ENCODE data around the gene MAGOH. TPM values are rescaled to one million over a fixed set of nuclear protein-coding genes. Genes with fewer than 3 reads are reported as not detected.
"Not testable (repeated sequence)": the region's sequence is repeated elsewhere in the genome, so short reads cannot be mapped to it uniquely, and the experiment has no call there.

The MAGOH gene
- total RNA-seq (ENCODE audit: insufficient read depth, low replicate concordance): 57.5 TPM

GRCh38 chr1:53238197-53239155 is at the start of gene MAGOH:
Gene MAGOH (minus strand): TSS chr1:53238518. CDS start chr1:53238448, 70 bp downstream.
- peak; percentile 96 for DNase-seq (ENCODE audit: low spot score)

DNA sequence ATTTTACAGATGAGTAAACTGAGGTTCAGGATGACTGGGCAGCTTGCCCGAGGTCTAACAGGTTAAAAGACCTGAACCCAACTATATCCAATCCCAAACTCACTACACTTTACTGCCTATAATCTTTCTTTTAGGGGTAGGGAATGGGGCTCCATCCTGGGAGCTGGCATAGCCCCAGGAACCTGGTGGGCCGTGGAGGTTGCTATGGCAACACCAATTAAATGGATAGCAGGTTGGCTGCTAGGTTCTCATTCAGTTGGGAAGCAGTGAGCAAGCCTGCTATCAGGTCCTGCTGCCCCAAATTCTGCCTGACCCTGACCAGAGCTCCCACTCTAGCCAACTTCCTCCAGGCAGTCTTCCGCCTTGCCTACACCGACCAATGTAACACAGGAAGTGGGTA is 48.6 kb upstream of the MAGOH start:
- no peak for DNase-seq (ENCODE audit: low spot score)

DNA sequence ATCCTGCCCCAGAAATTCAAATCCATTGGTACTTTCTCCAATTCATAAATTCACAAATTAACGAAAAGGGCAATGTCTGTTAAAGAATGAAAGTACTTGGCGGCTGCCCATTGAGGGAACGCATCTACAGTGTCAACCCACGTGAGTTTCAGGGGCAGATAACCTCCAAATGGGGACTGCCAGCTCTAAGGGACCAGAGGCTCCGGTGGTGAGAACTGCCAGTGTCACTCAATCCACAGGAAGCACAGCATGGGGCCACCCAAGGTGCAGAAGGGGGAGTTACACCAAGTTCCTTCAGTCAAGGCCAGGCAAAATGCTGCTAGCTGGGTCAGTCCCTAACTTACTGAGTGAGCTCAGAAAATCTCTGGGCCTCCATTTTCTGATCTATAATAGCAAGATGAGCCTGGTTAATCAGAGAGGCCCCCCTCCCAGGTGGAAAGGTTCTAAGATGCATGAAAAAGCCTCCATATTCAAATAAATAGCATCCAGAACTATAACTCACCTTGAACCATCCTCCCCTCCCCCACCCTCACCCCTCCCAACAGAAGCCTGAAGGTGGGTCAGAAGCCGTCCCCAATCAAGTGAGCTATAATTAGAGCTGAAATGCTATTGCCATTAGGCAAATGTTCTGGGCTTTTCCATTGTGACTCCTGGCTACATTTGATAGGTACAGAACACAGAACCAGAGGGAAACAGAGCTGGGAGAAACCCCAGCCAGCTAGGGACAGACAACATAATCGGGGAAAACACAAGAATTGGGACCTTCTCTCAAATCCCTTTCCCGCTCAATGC is 47.8 kb upstream of the MAGOH start:
- no peak for DNase-seq (ENCODE audit: low spot score)

GRCh38 chr1:53285546-53285945 is 47.2 kb upstream of the MAGOH start:
- DNase-seq (ENCODE audit: low spot score): no peak

DNA sequence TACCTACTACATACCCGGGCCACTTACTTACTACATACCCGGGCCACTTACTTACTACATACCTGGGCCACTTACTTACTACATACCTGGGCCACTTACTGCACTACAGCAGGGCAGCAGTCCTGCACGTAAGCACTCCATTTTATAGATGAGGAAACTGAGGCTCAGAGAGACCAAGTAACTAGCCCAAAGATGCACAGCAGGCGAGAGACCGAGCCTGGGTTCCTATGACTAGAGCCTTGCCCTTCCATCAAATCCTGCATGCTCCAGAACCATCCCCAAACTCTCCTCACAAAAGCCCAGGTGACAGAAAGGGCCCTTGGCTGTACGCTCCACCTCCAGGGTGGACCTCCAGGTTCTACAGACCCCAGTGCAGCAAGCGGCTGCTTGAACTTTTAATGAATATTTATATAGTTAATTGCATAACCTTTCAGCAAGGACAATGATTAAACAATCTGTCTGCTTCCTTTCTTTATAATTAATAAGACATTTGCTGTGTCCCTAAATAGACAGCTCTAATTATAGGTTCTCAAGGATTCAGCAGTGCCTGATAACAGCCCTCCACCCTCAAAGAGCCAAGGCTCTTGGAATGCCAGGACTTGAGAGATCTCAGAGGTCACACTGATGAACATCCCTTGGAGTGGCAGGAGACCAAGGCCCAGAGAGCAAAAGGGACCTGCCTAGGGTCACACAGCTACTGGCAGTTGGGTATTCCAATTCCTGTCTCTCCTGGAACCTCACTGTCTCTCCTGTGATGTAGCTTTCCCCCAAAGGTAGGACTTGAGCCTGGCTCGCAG is 46.1 kb upstream of the MAGOH start:
- no peak for DNase-seq (ENCODE audit: low spot score)

GRCh38 chr1:53283156-53283555 is 44.8 kb upstream of the MAGOH start:
- not testable (repeated sequence) for DNase-seq (ENCODE audit: low spot score)

DNA sequence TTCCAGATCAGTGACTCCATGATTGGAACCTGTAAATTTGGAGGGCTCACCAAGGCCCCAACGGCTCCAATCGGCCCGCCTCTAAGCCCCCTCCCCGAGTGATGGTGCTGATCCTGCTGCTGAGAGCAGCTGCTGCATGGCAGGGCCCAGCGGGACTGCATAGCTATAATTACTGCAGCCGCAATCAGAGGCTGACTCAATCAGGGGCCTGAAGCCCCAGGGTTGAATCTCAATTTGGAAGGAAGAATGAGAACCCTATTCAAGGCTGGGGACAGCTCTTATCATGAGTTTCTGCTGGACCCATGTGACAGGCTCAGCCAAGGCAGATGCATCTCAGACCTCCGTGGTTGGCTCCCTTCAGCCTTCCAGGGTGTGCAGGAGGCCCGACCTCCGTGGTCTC is 42.8 kb upstream of the MAGOH start:
- DNase-seq (ENCODE audit: low spot score): no peak

DNA sequence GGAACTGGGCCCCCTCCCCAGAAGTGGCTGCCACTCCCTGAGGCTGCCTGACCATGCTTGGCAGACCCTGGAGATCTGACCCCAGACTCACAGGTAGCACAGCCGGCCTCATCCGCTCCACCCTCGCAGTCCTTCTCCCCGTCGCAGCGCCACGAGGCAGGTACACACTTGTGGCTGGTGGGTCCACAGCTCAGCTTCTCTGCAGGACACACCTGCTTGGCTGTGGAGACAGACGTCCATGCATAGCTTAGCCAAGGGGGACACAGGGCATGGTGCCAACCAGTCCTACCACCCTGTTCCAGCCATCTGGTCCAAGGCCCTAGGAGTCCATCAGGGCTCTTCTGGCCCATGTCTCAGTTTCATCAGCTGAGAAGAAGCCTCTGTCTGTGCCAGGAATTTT is 42.2 kb upstream of the MAGOH start:
- DNase-seq (ENCODE audit: low spot score): no peak

GRCh38 chr1:53279296-53280200 is 41.2 kb upstream of the MAGOH start:
- no peak for DNase-seq (ENCODE audit: low spot score)

DNA sequence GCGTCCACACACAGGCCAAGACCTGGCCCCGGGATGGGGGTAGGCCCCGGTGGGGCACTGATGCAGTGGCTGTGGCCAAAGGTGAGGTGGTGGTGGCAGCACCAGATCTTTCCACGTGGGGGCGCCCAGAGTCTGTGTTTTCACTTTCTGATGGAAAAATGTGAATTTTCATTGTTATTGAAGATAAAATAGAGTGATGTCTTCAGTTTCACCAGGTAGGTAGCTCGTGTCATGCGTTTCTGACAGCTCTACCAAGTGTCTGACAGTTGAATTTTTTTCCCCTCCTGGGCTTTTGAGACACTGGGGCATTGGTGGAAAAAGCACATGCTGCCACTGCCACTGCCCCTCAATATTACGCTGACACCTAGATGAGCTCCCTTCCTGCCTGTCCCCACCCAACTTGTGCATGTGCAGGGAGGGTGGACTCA is 40.0 kb upstream of the MAGOH start:
- DNase-seq (ENCODE audit: low spot score): peak; percentile 30

GRCh38 chr1:53277326-53277725 is 39.0 kb upstream of the MAGOH start:
- no peak for DNase-seq (ENCODE audit: low spot score)

GRCh38 chr1:53276902-53277281 is 38.6 kb upstream of the MAGOH start:
- DNase-seq (ENCODE audit: low spot score): no peak

- no peak for DNase-seq (ENCODE audit: low spot score)
Measured at GRCh38 chr1:53276153-53276901, 38.0 kb upstream of the MAGOH start.

DNA sequence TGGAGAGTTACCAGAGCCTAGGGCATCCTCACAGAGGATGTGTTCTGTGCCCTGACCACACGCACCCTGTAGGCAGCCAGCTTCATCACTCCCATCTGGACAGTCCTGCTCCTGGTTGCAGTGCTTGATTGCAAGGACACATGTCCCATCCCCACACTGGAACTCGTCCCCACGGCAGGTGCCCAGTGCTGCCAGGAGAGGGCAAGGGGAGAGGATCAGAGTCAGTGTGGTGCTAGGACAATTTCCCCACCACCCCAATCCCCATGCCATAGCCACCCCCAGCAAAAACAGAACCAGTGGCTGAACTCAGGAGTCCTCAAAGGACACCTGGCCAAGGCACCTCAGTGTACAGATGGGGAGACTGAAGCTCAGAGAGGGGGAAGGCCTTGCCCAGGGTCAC is 37.2 kb upstream of the MAGOH start:
- DNase-seq (ENCODE audit: low spot score): no peak

DNA sequence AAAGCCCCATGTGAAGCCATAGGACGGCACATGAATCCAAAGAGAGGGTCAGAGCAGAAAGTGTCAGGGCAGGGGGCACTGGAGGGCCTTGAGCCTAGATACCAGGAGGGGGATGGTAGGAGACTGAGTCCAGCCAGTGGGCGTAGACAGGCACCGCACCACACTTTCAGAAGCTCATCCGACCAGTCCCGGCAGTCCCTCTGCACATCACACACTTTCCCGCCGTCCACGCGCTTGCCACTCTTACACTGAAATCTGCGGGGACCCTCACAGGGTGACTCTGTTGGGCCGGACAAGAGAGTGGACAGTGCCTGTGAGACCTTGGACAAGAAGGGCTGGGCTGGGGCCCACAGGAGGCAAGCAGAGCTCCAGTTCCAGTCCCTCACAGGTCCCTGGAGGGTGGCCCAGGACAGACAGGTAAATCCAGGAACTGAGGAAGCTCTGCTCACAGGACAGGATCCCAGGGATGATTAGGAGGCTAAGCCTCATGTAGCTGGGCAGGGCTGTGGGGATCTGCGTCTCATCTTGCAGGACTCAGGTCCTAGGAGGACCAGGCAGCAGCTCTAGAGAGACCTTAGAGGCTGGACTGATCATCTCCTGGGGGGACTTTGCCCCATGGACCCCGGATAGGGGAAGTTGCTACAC is 36.3 kb upstream of the MAGOH start:
- no peak for DNase-seq (ENCODE audit: low spot score)

GRCh38 chr1:53274026-53274425 is 35.7 kb upstream of the MAGOH start:
- DNase-seq (ENCODE audit: low spot score): no peak

GRCh38 chr1:53273526-53273925 is 35.2 kb upstream of the MAGOH start:
- DNase-seq (ENCODE audit: low spot score): no peak

GRCh38 chr1:53272349-53272748 is 34.0 kb upstream of the MAGOH start:
- DNase-seq (ENCODE audit: low spot score): no peak

- no peak for DNase-seq (ENCODE audit: low spot score)
Measured at GRCh38 chr1:53271446-53272090, 33.2 kb upstream of the MAGOH start.
